Measurements from ENCODE around the gene RAB3GAP2. TPM values are rescaled to one million over a fixed set of nuclear protein-coding genes. Genes with fewer than 3 reads are reported as not detected.

Gene RAB3GAP2
- total and polyA plus RNA-seq, 2 donors (not counting 1 experiment from before 2014, with no cell fraction given) = 16.9 to 70.5 TPM

GRCh38 chr1:220123889-220124288 is 148.4 kb downstream of the RAB3GAP2 start:
- DNase-seq = peak; percentile 12
- no peaks in the 10 kb centered on the region for H3K27me3 Mint-ChIP-seq
- H3K79me2 ChIP-seq (ENCODE audit: control insufficient read depth, insufficient read depth, low read length) = no peaks in the 10 kb centered on the region

GRCh38 chr1:220123066-220123465 is 149.2 kb downstream of the RAB3GAP2 start:
- CTCF ChIA-PET = no interaction called here
- Histone ChIP-seq H3K36me3 (replicated peaks in 1 of 2; ENCODE audit: control extremely low read depth in 1 of 2, control insufficient read depth in 1 of 2, extremely low read depth in 1 of 2, insufficient read depth in 2 of 2, low read length in 1 of 2) (peaks cover 6 to 25% of the 10 kb centered on the region in 2 experiments), H3K4me1 (ENCODE audit: control insufficient read depth in 2 of 2, insufficient read depth in 2 of 2, low read length in 2 of 2) (no peaks in the 10 kb centered on the region), H3K9me3 (ENCODE audit: control extremely low read depth in 1 of 3, control insufficient read depth in 2 of 3, insufficient read depth in 1 of 3, low read length in 2 of 3) (no peaks in the 10 kb centered on the region), H4K20me1 (ENCODE audit: control insufficient read depth, insufficient read depth, low read length, poor library complexity, severe bottlenecking) (no peaks in the 10 kb centered on the region), H3K9ac (ENCODE audit: low read length) (no peak overlapping the region), H2AFZ (ENCODE audit: insufficient read depth, low read depth, low read length, poor library complexity, severe bottlenecking) (no peak overlapping the region), H3K27me3 (replicated peaks in 1 of 4; ENCODE audit: control extremely low read depth in 1 of 4, control insufficient read depth in 3 of 4, insufficient read depth in 4 of 4, low read length in 3 of 4) (no peaks in the 10 kb centered on the region), H3K79me2 (ENCODE audit: control insufficient read depth, insufficient read depth, low read length) (no peaks in the 10 kb centered on the region), H3K4me2 (replicated peaks; ENCODE audit: low read depth, low read length, poor library complexity, severe bottlenecking) (no peak overlapping the region), H3K27ac (ENCODE audit: low read length in 2 of 2) (no peak overlapping the region), H3K4me3 (ENCODE audit: control extremely low read depth in 1 of 5, extremely low read depth in 1 of 5, insufficient read depth in 1 of 5, low read depth in 2 of 5, low read length in 4 of 5) (no peak overlapping the region)
- no peak overlapping the region for H3K27ac Mint-ChIP-seq
- ATAC-seq (ENCODE audit: low read depth) = no peak
- intact Hi-C loops (cut with micrococcal nuclease) = loop anchor here (10.0 kb wide), 1 partner anchor 138 kb away; no protein-coding TSS in a partner anchor
- POLR2A ChIA-PET = no interaction called here
- TF ChIP-seq EZH2 (IDR thresholded peaks at IDR 0.05; ENCODE audit: borderline replicate concordance, insufficient read depth, low read depth, low read length, poor library complexity, severe bottlenecking) = no peak
- TF ChIP-seq CTCF (IDR thresholded peaks at IDR 0.05) = no peak
- no peaks in the 10 kb centered on the region for H3K9me3 Mint-ChIP-seq (ENCODE audit: insufficient read depth)
- no peak overlapping the region for H3K4me3 Mint-ChIP-seq
- no peak for DNase-seq
- no peaks in the 10 kb centered on the region for H3K27me3 Mint-ChIP-seq
- H3K4me1 Mint-ChIP-seq = no peaks in the 10 kb centered on the region

More at GRCh38 chr1:220123889-220124288, 148.4 kb downstream of the RAB3GAP2 start:
- CTCF ChIA-PET = interaction anchor here (0.7 to 2.2 kb wide), 3 partner anchors 10 to 133 kb away, joined by 3 to 8 read pairs (median 3); no protein-coding TSS in a partner anchor
- TF ChIP-seq EZH2 (IDR thresholded peaks at IDR 0.05; ENCODE audit: borderline replicate concordance, insufficient read depth, low read depth, low read length, poor library complexity, severe bottlenecking) (no peak), CTCF (IDR thresholded peaks at IDR 0.05) (peak; percentile 34)
- no peak overlapping the region for H3K4me2 ChIP-seq (replicated peaks; ENCODE audit: low read depth, low read length, poor library complexity, severe bottlenecking)
- no peak overlapping the region for H3K27ac ChIP-seq (ENCODE audit: low read length in 2 of 2)
- no peaks in the 10 kb centered on the region for H4K20me1 ChIP-seq (ENCODE audit: control insufficient read depth, insufficient read depth, low read length, poor library complexity, severe bottlenecking)
- H3K9ac ChIP-seq (ENCODE audit: low read length) = no peak overlapping the region
- peaks cover 9 to 21% of the 10 kb centered on the region in 2 experiments for H3K36me3 ChIP-seq (replicated peaks in 1 of 2; ENCODE audit: control extremely low read depth in 1 of 2, control insufficient read depth in 1 of 2, extremely low read depth in 1 of 2, insufficient read depth in 2 of 2, low read length in 1 of 2)
- Mint-ChIP-seq H3K4me3 (no peak overlapping the region), H3K9me3 (ENCODE audit: insufficient read depth) (no peaks in the 10 kb centered on the region), H3K27ac (no peak overlapping the region), H3K4me1 (no peaks in the 10 kb centered on the region)
- intact Hi-C loops (cut with micrococcal nuclease) = loop anchor here (10.0 kb wide), 1 partner anchor 139 kb away; no protein-coding TSS in a partner anchor
- H3K9me3 ChIP-seq (ENCODE audit: control extremely low read depth in 1 of 3, control insufficient read depth in 2 of 3, insufficient read depth in 1 of 3, low read length in 2 of 3) = no peaks in the 10 kb centered on the region
- H3K4me3 ChIP-seq (ENCODE audit: control extremely low read depth in 1 of 5, extremely low read depth in 1 of 5, insufficient read depth in 1 of 5, low read depth in 2 of 5, low read length in 4 of 5) = no peak overlapping the region
- POLR2A ChIA-PET = no interaction called here
- H2AFZ ChIP-seq (ENCODE audit: insufficient read depth, low read depth, low read length, poor library complexity, severe bottlenecking) = no peak overlapping the region
- no peak for ATAC-seq (ENCODE audit: low read depth)
- no peaks in the 10 kb centered on the region for H3K4me1 ChIP-seq (ENCODE audit: control insufficient read depth in 2 of 2, insufficient read depth in 2 of 2, low read length in 2 of 2)
- no peaks in the 10 kb centered on the region for H3K27me3 ChIP-seq (replicated peaks in 1 of 4; ENCODE audit: control extremely low read depth in 1 of 4, control insufficient read depth in 3 of 4, insufficient read depth in 4 of 4, low read length in 3 of 4)

All from B cell (primary cell).